ENCODE data around the gene CREBBP.

CREBBP gene

DNA sequence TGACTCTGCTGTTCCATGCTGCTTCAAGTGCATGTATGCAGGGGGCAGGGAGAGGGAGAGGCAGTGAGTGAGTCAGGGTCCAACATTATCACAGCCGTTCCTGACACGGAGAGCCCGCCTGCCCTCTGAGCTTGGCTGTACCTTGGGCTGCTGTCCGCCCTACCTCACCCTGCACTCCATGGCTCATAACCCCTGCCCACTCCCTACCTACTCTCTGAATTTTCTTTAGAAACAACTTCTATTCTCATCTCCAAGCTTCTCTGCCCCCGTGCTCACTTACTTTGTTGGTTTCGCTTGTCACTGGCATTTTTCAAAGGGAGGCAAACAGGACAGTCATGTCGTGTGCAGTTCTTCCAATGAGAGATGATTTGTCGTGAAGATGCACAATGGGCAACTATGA, 88.8 kb downstream of the CREBBP start:
- no peak for DNase-seq

DNA sequence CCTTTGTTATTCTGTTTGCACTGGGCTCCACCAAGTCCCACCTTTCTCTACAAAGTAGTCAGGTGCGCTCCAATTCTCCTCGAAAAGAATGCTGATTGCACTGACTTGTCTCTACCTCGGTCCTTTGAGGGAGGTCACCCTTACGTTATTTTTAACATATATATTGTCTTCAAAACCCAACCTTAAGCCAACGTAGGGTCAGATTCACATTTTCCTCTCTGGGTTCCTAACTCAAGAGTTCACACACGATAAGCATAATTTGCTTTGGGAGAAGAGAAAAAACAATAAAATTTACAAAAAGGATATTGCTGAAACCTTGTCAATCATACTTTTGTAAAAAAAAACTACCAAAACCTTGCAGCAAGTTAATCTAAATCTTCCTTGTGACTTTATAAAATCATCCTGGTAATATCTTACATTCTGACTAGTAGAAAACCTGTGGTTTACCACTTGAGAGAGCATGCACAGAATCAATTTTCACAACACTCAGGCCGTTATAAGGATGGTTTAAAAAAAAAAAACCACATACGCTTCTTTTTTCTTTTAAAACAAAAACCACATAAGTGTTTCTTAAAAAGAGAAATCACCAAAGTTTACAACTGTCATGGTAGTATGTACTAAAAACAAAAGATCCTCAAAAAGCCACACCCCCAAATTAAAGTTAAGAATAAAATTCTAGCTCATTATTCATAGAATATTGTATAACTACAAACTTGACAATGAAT, 91.0 kb downstream of the CREBBP start:
- DNase-seq = peak; percentile 21

DNA sequence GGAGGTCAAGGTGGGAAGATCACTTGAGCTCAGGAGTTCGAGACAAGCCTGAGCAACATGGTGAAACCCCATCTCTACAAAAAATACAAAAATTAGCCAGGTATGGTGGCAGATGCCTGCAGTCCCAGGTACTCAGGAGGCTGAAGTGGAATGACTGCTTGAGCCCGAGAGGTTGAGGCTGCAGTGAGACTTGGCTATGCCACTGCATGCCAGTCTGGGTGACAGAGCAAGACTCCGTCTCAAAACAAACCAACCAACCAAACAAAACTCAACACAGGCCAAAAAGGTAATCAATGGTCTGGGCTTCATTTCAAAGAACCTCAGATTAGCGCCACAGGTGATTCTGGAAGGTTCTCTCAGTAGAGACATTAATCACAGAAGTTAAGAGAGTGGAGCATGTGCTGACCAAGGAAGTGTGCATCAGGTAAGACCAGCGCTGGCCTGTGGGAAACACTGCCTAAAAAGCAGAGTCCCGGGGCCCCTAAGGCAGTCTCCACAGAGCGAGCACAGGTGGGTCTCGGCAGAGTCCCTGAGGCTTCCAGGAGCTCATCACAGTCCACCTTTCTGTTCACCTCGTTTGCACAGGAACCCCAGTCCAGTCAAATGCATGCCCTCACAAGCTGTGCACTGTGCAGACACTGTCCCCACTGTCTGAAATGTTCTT, 91.7 kb downstream of the CREBBP start:
- no peak for DNase-seq

DNA sequence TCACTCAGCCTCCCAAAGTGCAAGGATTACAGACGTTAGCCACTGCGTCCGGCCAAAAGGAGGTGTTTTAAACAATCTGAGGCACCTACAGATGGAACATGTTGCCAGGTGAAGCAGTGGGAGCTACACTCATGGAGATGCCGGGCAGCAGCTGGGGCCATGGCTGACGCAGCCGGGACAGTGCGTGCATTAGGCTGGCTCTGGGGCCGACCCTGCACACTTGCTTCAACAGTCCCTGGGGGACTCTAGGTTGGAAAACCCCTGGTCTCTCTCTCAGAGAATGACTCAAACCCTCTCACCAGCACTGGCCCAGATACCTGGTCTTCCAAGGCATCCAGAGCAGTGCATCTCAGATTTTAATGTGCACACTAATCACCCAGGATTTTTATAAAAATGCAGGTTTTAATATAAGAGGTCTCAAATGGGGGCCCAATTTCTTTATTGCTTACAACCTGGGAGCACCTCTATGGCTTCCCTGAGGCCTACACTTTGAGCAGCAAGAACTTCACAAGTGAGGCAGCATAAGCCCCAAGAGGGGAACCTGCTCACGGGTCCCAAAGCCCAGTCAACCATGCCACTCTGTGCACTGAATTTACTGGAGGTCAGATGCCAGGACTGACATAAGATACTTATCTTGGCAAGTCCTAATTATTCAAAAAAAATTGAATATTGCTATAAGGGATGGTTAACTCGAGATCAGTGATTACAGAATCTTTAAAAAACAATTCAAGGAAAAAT, 92.4 kb downstream of the CREBBP start:
- no peak for DNase-seq

DNA sequence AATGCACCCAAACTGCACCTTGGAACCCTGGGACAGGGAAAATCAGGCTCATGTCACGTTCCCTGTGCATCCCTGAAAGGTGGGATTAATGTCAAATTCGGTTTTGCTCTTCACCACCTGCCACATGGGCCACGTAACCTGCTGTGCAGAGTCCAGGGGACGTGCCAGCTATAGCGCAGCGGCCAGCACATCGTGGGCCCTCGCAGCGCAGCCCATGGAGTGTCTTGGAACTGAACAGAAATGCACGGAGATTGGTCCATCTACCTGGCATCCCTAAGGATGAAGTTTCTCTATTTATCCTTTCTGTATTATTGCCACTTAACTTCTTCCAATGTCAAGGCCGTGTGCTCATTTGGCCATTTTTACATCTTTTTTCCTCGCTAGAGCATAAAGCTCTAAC, 95.1 kb downstream of the CREBBP start:
- DNase-seq = no peak

DNA sequence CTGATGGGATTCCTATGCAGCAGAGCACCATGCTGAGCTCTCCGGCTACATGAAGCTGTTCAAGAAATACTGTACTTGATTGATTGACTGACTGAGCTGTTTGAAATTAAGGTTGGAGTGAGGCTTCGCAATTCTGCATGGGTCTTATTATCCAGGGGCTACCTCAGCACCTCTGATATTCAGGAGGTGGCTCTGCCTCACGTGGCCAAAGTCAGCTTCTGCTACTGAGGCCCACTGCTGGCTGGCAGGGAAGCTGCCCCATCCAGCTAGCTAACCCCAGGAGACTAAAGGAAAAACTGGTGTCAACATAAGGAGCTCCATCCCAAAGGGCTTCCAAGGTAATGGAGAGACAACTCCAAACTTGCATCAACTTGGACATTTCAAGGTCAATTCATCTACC, 97.0 kb downstream of the CREBBP start:
- no peak for DNase-seq

DNA sequence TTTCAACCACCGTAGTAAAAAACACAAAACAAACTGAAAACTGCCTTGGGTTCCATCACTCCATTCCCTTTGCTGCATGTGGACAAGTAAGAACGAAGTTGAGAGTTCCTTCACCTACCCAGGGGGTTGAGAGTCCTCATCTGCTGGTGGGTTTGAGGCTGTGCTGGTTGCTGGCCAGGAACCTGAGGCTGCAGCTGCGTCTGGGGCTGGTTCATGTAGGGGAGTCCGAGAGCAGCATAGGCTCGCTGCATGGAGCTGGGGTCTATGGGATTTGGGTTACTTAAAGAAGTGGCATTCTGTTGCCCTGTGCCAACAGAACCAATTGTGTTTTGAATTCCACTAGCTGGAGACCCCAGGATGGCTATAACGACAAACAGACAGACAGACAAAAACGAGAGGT, 97.9 kb downstream of the CREBBP start:
- no peak for DNase-seq

DNA sequence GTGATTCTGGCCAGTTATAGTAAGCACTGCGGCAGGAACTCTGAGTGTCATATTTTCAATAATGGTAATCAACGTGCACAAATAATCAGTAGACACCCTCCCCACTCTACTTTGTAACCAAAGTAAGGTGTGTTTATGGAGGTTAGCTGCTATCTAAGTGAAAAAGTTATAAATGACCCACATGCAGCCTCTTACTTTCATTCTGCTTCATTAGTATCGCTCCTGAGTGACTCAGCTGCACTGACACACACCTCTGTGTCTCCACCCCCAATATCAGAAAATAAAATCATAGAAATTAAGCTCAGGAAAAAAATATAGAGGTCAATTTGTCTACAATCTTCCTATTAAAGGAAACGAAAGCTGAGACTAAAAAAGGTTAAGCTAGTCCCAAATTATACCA, 99.1 kb downstream of the CREBBP start:
- DNase-seq = no peak

DNA sequence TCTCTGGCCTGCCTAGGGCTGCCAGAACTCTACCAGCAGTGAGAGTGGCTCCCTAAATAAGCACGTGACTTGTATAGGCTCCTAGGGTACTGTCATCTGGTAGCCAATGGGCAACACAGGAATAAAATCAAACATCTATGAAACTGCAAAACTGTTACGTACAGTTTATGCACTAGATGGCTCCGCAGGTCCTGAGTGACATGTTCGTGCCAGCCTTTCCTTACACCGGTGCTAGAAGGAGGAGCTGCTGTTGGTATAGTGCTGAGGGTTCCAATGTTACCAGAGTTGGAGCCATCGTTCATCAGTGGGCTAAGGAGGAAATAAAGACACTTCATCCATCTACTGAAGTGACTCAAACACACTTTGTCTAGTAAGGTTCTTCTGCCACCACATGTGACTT, 99.9 kb downstream of the CREBBP start:
- peak; percentile 19 for DNase-seq

DNA sequence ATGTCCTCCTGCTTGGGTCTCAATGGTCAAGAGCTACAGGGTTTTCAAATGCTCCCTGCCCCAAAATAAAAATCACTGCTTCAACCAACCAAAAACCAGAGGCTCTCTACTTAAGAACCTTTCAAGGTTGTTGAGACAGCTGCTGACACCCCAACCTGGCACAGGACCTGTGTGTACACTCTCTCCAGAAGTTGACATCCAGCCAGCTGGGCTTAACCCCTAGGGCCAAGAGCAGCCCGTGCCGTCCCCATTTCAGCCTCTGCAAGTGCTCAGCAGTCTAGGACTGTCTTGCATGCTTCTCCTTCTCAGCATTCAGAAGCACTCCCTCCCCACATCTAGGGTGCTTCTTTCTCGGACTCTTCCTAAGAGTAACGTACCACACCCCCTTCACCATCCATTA, 104.2 kb downstream of the CREBBP start:
- no peak for DNase-seq

DNA sequence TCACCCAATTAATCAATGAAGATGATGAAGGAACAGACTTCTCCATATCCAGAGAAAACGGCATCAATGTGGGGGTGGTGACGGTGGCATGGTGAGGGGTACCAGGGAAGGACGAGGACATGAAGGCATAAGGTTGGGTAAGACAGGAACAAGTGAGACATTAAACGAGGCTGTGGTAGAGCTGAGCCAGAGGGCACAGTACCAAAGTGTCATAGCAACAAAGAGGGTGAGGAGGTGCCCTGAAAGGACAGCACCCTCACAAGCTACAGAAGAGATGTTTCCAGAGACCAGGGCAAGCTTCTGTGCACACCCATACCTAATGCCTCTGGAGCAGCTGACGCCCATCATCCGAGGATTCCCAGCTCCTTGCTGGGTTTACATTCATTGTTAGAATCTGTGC, 105.7 kb downstream of the CREBBP start:
- no peak for DNase-seq

DNA sequence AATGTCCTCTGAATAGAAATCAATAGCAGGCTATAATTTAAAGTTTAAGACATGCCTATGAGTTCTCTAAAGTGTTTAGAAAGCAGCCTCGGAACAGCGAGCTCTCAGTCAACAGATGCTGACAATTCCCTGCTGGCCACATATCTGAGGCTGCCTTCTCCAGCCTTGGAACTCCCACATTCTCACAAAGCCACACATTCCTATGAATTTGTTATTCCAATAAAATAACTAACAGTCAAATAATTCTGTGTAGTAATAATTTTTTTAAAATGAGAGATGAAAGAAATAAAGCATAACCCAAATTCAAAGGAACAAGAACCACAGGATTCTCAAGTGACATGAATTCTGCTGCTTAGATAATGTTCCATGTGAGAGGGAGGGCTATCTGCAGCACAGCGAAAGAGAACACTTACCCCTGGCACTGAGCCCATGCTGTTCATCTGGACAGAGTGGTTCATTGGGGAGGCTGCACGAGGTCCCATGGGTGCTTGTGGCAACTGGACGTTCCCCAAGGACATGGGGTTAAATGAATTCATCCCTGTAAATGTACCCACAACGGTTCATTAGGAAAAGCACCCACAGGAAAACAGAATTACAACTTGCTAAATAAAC, 106.3 kb downstream of the CREBBP start:
- DNase-seq = no peak

DNA sequence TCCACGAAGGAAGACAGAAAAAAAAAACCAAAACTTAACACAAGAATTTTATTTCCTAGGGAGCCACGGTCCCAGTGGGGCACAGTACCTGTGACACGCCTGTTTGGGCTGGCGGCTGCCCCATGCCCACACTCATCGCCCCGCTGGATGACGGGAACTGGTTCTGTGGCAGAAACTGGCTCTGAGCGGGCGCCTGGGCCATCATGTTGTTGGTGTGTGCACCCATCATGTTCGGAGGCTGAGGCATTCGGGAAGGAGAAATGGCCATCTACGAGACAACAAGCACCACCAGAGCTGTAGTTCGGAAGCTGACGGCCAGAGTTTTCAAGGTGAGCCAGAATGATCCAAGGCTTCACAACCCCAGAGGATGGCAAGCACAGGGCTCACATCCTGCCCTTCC, 106.8 kb downstream of the CREBBP start:
- DNase-seq = no peak

DNA sequence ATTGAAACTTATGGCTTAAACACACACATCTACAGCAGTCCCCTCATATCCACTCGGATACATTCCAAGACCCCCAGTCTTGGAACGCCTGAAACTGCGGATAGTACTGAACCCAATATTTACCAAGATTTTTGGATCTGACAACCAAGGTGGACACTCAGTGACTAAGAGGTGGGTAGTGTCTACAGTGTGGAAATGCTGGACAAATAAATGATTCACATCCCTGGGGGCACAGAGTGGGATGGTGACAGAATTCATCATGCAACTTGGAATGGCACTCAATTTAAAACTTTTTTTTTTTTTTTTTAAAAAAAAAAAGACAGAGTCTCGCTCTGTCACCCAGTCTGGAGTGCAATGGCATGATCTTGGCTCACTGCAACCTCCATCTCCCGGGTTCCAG, 109.0 kb downstream of the CREBBP start:
- DNase-seq = no peak

DNA sequence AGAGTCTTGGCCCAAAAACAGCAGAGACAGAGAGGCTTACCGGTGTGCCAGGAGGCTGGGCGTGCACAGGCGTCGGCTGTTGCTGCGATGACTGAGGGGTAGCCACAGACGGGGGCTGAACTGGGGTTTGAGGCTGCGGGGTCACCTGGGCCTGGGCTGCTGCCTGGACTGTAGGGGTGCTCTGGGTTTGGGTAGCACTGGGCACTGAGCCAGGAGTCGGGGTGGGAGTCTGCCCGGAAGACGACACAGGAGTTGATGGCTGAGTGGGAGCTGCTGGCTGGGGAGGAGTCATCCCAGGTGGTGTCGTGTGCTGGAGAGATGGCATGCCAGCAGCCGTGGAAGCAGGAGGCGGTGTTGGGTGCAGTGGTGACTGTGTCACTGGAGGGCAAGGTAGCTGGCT, 110.0 kb downstream of the CREBBP start:
- DNase-seq = no peak

DNA sequence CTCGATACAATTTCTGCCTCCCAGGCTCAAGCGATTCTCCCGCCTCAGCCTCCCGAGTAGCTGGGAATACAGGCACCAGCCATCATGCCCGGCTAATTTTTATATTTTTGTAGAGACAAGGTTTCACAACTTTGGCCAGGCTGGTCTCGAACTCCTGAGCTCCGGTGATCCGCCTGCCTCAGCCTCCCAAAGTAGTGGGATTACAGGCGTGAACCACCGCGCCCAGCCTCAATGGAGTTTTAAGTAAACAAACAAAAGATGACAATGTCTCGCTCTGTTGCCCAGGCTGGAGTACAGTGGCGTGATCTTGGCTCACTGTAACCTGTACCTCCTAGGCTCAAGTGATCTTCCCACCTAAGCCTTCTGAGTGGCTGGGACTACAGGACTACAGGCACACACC, 110.6 kb downstream of the CREBBP start:
- no peak for DNase-seq

DNA sequence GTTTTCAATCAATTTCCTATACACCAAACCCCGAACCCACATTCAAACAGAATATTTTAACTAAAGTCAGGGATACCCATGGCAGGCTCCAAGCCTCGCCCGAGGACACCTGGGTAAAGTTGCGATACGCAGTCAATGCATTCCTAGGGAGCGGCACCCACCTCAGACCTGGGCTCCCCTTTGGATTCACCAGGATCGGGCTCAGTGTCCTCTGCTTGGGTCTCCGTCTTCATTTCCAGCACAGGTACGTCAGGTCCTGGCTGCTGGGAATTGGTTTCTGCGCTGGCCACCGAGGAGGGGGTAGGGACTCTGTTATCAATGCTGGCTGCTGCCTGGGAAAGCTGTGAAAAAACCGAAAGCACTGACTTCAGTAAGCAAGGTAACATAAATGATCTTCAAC, 111.5 kb downstream of the CREBBP start:
- no peak for DNase-seq

DNA sequence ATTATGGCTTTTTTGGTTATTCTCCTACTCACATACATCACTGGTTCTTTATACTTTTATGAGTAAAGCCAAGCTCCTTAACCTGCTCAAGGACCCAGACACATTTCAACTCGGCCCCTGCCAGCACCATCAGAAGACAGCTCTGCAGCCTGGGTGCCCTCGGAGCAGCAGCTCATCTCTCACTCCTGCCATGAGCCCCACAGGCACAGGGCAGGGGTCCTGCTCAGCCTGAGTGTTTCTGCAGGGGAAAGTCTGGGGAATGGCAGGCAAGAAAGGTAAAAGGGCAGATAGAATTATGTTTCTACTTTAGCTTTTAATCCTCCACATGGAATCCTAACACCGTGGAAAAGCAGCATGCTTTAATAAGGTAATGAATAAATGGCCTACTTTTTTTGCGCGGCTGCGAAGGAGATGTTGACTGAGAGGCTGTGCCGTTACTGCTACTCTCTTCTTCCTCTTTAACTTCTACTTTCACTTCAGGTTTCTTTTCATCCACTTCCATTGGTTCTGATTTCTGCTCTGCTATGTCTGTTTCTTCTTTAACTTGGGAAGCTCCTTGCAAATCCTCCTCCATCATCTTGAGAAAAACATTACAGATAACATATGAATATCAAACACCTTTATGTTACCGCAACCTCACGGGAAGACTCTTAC, 113.1 kb downstream of the CREBBP start:
- DNase-seq = no peak

DNA sequence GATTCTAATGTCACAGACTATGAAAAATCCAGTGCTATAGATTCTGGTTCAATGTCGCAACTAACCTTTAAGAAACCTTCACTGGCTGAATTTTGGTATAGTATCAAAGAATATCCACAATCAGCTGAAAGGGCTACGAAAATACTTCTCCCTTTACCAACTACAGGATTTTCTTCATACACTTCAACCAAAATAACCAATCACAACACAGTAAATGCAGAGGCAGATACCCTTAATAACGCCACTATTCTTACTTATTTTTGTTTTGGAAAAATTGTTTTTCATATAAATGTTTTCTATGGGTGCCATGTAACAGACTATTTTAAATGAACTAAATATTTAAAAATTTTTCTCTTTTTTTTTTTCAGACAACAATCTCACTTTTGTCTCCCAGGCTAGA, 114.3 kb downstream of the CREBBP start:
- DNase-seq = no peak

DNA sequence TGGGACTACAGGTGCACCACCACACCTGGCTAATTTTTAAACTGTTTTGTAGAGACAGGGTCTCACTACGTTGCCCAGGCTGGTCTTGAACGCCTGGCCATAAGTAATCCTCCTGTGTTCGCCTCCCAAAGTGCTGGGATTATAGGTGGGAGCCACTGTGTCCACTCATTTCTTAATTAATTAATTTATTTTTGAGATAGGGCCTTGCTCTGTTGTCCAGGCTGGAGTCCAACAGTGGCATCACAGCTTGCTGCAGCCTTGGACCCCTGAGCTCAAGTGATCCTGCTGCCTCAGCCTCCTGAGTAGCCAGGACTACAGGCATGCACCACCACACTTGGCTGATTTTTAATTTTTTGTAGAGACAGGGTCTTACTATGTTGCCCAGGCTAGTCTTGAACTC, 116.1 kb downstream of the CREBBP start:
- no peak for DNase-seq

DNA sequence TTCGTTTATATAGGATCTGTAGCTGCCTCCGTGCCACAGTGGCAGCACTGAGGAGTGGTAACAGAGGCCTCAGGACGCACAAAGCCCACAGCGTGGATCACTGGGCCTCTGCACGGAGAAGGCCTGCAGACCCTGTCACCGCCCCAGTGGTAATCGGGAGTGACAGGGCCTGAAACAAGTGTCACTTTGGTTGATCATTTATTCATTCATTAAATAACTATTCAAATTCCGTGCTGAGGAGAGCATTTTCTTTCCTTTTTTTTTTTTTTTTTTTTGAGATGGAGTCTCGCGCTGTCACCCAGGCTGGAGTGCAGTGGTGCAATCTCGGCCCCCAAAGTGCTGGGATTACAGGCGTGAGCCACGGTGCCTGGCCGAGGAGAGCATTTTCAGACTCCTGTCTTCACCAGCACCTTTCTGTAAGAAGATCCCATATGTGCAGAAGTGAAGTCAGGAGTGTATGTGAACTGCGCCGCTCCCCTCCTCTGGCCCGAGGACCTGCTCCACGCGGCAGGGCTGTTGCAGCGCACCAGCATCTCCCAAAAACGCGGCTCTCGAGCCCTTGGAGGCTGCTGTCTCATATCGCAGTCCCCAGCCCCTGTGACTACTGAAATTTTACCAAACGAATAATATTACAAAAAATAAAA, 118.3 kb downstream of the CREBBP start:
- no peak for DNase-seq

DNA sequence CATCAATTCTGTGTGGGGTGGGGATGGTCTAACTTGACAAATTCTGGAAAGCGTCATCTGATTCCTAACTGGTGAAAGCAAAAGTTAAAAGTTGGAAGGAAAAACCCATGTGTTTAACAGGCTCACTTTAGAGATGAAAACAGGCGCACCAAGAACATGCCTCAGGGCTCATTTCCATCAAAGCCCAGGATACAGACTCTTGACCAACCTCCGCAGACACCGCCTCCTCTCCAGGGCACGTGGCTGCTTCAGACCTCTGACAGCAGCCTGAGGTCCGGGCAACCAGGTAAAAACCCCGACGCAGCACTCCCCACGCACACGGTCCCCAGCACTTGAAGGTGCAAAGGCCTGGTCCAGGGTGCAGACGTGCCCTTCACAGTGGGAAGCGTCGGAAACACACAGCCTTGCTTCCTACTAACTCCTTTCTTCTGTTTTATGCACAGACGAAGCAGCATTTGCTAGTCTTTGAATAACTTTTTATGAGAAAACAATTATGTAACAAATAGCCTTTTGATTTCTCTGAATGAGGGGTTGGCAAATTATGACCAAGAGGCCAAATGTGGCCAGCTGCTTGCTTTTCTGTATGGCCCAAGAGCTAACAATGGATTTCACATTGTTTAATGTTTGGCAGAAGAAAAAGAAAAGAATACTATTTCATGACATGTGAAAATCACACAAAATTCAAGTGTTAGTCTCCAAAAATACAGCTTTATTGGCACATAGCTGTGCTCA, 119.0 kb downstream of the CREBBP start:
- DNase-seq = no peak

Data from GF-D8 (cell line).